DOHH2 (cell line): ENCODE data around the gene IL1RN.

ENCODE experiments used
- H3F3A ChIP-seq: fragments of 200-600 bp; sonication (generic), shearing (Covaris generic); 2 replicates; pipeline ENCODE4 v1.6.0; 2016; ENCODE audit warnings: antibody characterized with exemption, mild to moderate bottlenecking; ENCODE audit not compliant: control insufficient read depth, insufficient read depth
- H3K27ac ChIP-seq: fragments of 200-600 bp; sonication (generic); 2 replicates; pipeline ENCODE4 v1.5.1; 2014; ENCODE audit warnings: low read depth, mild to moderate bottlenecking, low read length, moderate library complexity
- H3K27me3 ChIP-seq: fragments of 200-600 bp; sonication (generic); 2 replicates; pipeline ENCODE4 v1.6.1; 2014; ENCODE audit warnings: mild to moderate bottlenecking, low read length, mixed read lengths; ENCODE audit not compliant: control insufficient read depth
- H3K36me3 ChIP-seq: fragments of 200-600 bp; sonication (generic); 2 replicates; pipeline ENCODE4 v1.6.1; 2014; ENCODE audit warnings: mild to moderate bottlenecking, low read length, moderate library complexity, mixed read lengths; ENCODE audit not compliant: control insufficient read depth
- H3K4me1 ChIP-seq: fragments of 200-600 bp; sonication (generic); 2 replicates; pipeline ENCODE4 v1.6.1; 2014; ENCODE audit warnings: mild to moderate bottlenecking, low read length, mixed read lengths; ENCODE audit not compliant: control insufficient read depth
- H3K4me2 ChIP-seq: fragments of 200-600 bp; sonication (generic); 2 replicates; pipeline ENCODE4 v1.6.0; 2014; ENCODE audit warnings: mild to moderate bottlenecking, low read length, moderate library complexity
- H3K4me3 ChIP-seq: fragments of 200-600 bp; sonication (generic); 2 replicates; pipeline ENCODE4 v1.5.1; 2014; ENCODE audit warnings: mild to moderate bottlenecking, low read length, mixed read lengths
- H3K79me2 ChIP-seq: fragments of 200-600 bp; sonication (generic); 2 replicates; pipeline ENCODE4 v1.6.1; 2014; ENCODE audit warnings: mild to moderate bottlenecking, low read length, mixed read lengths; ENCODE audit not compliant: control insufficient read depth
- H3K9me2 ChIP-seq: fragments of 200-600 bp; sonication (generic); replicated peaks from 2 replicates; pipeline ENCODE4 v1.6.1; 2014; ENCODE audit warnings: mild to moderate bottlenecking, low read length, mixed read lengths; ENCODE audit not compliant: control insufficient read depth
- H3K9me3 ChIP-seq: fragments of 200-600 bp; sonication (generic); 2 replicates; pipeline ENCODE4 v1.6.1; 2014; ENCODE audit warnings: antibody characterized with exemption, low read length, mixed read lengths; ENCODE audit not compliant: control insufficient read depth, insufficient read depth
- H4K20me1 ChIP-seq: fragments of 200-600 bp; sonication (generic); 2 replicates; pipeline ENCODE4 v1.6.0; 2014; ENCODE audit warnings: low read depth, mild to moderate bottlenecking, antibody characterized with exemption, low read length, moderate library complexity; ENCODE audit not compliant: control insufficient read depth, insufficient read depth
- CTCF ChIP-seq: fragments of 200-600 bp; sonication (generic); IDR thresholded peaks from one replicate; pipeline ENCODE4 v1.5.1; 2014; ENCODE audit warnings: antibody characterized with exemption, mild to moderate bottlenecking, low read depth, low read length; ENCODE audit not compliant: poor library complexity, severe bottlenecking
- EZH2phosphoT487 ChIP-seq: fragments of 200-600 bp; sonication (generic); IDR thresholded peaks from 2 replicates; pipeline ENCODE4 v1.6.1; 2017; ENCODE audit warnings: borderline replicate concordance, mild to moderate bottlenecking, antibody characterized with exemption, low read length, moderate library complexity, mixed read lengths

Gene IL1RN

DNA sequence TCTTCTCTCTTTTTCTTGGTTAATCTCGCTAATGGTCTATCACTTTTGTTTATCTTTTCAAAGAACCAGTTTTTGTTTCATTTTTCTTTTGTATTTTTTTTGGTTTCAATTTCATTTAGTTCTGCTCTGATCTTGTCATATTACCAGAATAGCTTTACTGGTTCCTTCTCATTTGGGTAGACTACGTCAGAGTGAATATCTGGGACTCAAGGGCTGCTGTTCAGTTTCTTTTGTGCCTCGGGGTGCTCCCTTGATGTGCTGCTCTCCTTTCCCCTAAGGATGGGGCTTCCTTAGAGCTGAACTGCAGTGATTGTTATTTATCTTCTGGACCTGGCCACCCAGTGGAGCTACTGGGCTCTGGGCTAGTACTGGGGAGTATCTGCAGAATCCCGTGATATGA, 29.4 kb upstream of the IL1RN start:
- Histone ChIP-seq H3K79me2 (no peaks in the 10 kb centered on the region), H3F3A (no peaks in the 10 kb centered on the region), H3K27ac (no peak overlapping the region), H3K36me3 (no peaks in the 10 kb centered on the region), H3K9me2 (no peaks in the 10 kb centered on the region), H4K20me1 (no peaks in the 10 kb centered on the region), H3K27me3 (no peaks in the 10 kb centered on the region; the same call in 1 of the 2 replicates), H3K9me3 (no peaks in the 10 kb centered on the region), H3K4me2 (no peak overlapping the region), H3K4me3 (no peak overlapping the region), H3K4me1 (no peaks in the 10 kb centered on the region)
- TF ChIP-seq EZH2phosphoT487 (no peak), CTCF (no peak)

- H3K9me2 ChIP-seq, result no peaks in the 10 kb centered on the region
- H3K79me2 ChIP-seq, result no peaks in the 10 kb centered on the region
- H3K27ac ChIP-seq, result no peak overlapping the region
- H3K27me3 ChIP-seq, result no peaks in the 10 kb centered on the region; the same call in 1 of the 2 replicates
- H3K4me1 ChIP-seq, result no peaks in the 10 kb centered on the region
- H3K4me3 ChIP-seq, result no peak overlapping the region
- no peaks in the 10 kb centered on the region for H3K36me3 ChIP-seq
- no peaks in the 10 kb centered on the region for H3K9me3 ChIP-seq
- TF ChIP-seq EZH2phosphoT487 (no peak), CTCF (no peak)
- H4K20me1 ChIP-seq, result no peaks in the 10 kb centered on the region
- no peaks in the 10 kb centered on the region for H3F3A ChIP-seq
- H3K4me2 ChIP-seq, result no peak overlapping the region
These were observed 28.9 kb upstream of the IL1RN start for GRCh38 chr2:113098532-113098931.

GRCh38 chr2:113102133-113102532, 25.3 kb upstream of the IL1RN start:
- TF ChIP-seq CTCF (no peak), EZH2phosphoT487 (no peak)
- H4K20me1 ChIP-seq, result no peaks in the 10 kb centered on the region
- no peaks in the 10 kb centered on the region for H3F3A ChIP-seq

DNA sequence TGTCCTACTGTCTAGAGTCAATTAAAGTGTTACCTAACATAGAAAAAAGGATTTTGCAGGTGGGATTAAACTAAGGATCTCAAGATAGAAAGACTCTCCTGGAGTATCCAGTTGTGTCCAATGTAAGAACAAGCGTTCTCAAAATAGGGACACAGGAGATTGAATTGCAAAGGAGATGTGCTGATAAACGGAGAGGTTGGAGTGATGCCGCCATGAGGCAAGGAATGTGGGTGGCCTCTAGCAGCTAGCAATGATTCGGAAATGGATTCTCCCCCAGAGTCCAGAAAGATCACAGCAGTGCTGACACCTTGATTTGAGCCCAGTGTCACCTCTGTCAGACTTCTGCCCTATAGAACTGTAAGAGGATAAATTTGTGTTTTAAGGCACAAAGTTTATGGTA, 24.1 kb upstream of the IL1RN start:
- H3K9me3 ChIP-seq, result no peaks in the 10 kb centered on the region
- no peaks in the 10 kb centered on the region for H3F3A ChIP-seq
- no peaks in the 10 kb centered on the region for H3K9me2 ChIP-seq
- no peaks in the 10 kb centered on the region for H3K79me2 ChIP-seq
- no peak overlapping the region for H3K4me3 ChIP-seq
- H3K4me2 ChIP-seq, result no peak overlapping the region
- H3K27ac ChIP-seq, result no peak overlapping the region
- no peak for TF ChIP-seq EZH2phosphoT487
- no peak for TF ChIP-seq CTCF
- no peaks in the 10 kb centered on the region for H3K36me3 ChIP-seq
- no peaks in the 10 kb centered on the region for H3K4me1 ChIP-seq
- no peaks in the 10 kb centered on the region for H4K20me1 ChIP-seq
- peaks cover 11% of the 10 kb centered on the region for H3K27me3 ChIP-seq

More at GRCh38 chr2:113102133-113102532, 25.3 kb upstream of the IL1RN start:
- Histone ChIP-seq H3K4me2 (no peak overlapping the region), H3K27me3 (peaks cover 10% of the 10 kb centered on the region), H3K79me2 (no peaks in the 10 kb centered on the region), H3K36me3 (no peaks in the 10 kb centered on the region), H3K4me3 (no peak overlapping the region), H3K9me3 (no peaks in the 10 kb centered on the region), H3K4me1 (no peaks in the 10 kb centered on the region), H3K9me2 (no peaks in the 10 kb centered on the region), H3K27ac (no peak overlapping the region)
